GM12878 (cell line): ENCODE data around the gene TRPT1. TPM values are rescaled to one million over a fixed set of nuclear protein-coding genes. Genes with fewer than 3 reads are reported as not detected.

ENCODE experiments used
- ATAC-seq: fragments of 200-7000 bp; cut with Tn5 transposase; 3 replicates; pipeline ENCODE4 v1.9.1; 2020; ENCODE audit warnings: mild to moderate bottlenecking, moderate library complexity
- BruUV-seq: library from RNA; stranded (reverse); fragments of 400-500 nt; replicated peaks from 2 replicates; lab custom pipeline; 2021; lab: Mats Ljungman, UMichigan
- CTCF ChIA-PET: fragments of 300-600 bp; sonication (Branson Sonifier 250); formaldehyde crosslinking; extraction: SDS; loops from one replicate; lab custom pipeline; 2021; ENCODE audit warnings: inconsistent platforms; lab: Yijun Ruan, JAX
- POLR2A ChIA-PET: fragments of 350-600 bp; formaldehyde crosslinking; extraction: SDS; loops from one replicate; lab custom pipeline; 2021; ENCODE audit warnings: inconsistent platforms; lab: Charles Lee
- RAD21 ChIA-PET: fragments of 300-600 bp; sonication (Branson Sonifier 250); formaldehyde crosslinking; loops from one replicate; lab custom pipeline; 2023; ENCODE audit warnings: antibody characterized with exemption; ENCODE audit not compliant: unreplicated experiment; lab: Charles Lee
- SMC1A ChIA-PET: fragments of 300-600 bp; sonication (Branson Sonifier 250); formaldehyde crosslinking; loops from one replicate; lab custom pipeline; 2023; ENCODE audit not compliant: unreplicated experiment, uncharacterized antibody; lab: Charles Lee
- DNase-seq: peaks from one replicate; pipeline ENCODE4 v3.0.0-alpha.2; 2011; ENCODE audit warnings: low read depth, low spot score
- FAIRE-seq: peaks from 3 replicates; lab custom pipeline; 2011; peaks lifted over from hg19 to GRCh38; lab: Jason Lieb, UNC
- H2AFZ ChIP-seq: 2 replicates; pipeline ENCODE4 v1.6.0; 2011; ENCODE audit warnings: low read depth, low read length, control low read depth; ENCODE audit not compliant: control insufficient read depth
- H3K27ac ChIP-seq: 2 replicates; pipeline ENCODE4 v1.5.1; 2011; ENCODE audit warnings: control low read depth; ENCODE audit not compliant: control insufficient read depth, insufficient read depth
- H3K27me3 ChIP-seq, 2 experiments: replicated peaks in 1 of 2; 2 replicates each; pipeline versions ENCODE4 v1.6.0 to v1.6.1; 2011; ENCODE audit warnings: low read length in 1 of 2; ENCODE audit not compliant: control insufficient read depth in 2 of 2, insufficient read depth in 2 of 2
- H3K36me3 ChIP-seq, 2 experiments: 2 replicates each; pipeline ENCODE4 v1.5.1; 2011; ENCODE audit warnings: low read length in 1 of 2; ENCODE audit not compliant: control insufficient read depth in 2 of 2, insufficient read depth in 2 of 2
- H3K4me1 ChIP-seq: 2 replicates; pipeline ENCODE4 v1.6.1; 2011; ENCODE audit warnings: mild to moderate bottlenecking, low read length, moderate library complexity, mixed read lengths; ENCODE audit not compliant: control insufficient read depth, insufficient read depth
- H3K4me2 ChIP-seq: 2 replicates; pipeline ENCODE4 v1.6.0; 2011; ENCODE audit warnings: control low read depth; ENCODE audit not compliant: control insufficient read depth, insufficient read depth
- H3K4me3 ChIP-seq: fragments of 200-600 bp; sonication (generic); 2 replicates; pipeline ENCODE4 v1.5.1; 2016
- H3K79me2 ChIP-seq: 2 replicates; pipeline ENCODE4 v1.6.0; 2011; ENCODE audit warnings: low read length; ENCODE audit not compliant: control insufficient read depth, insufficient read depth
- H3K9ac ChIP-seq: 2 replicates; pipeline ENCODE4 v1.8.0; 2011; ENCODE audit warnings: low read length, control low read depth, mixed read lengths; ENCODE audit not compliant: control insufficient read depth, insufficient read depth
- H3K9me3 ChIP-seq: replicated peaks from 3 replicates; pipeline ENCODE4 v1.5.1; 2011; ENCODE audit warnings: mild to moderate bottlenecking, low read length; ENCODE audit not compliant: control insufficient read depth, insufficient read depth
- H4K20me1 ChIP-seq: 2 replicates; pipeline ENCODE4 v1.6.0; 2011; ENCODE audit not compliant: control insufficient read depth, insufficient read depth
- ASH2L ChIP-seq: fragments of 300-600, 200-600 bp; sonication (generic); IDR thresholded peaks from 2 replicates; pipeline ENCODE4 v1.6.1; 2017; ENCODE audit warnings: low read depth, mild to moderate bottlenecking, borderline replicate concordance
- BRCA1 ChIP-seq: IDR thresholded peaks from 2 replicates; pipeline ENCODE4 v1.6.1; 2011; ENCODE audit warnings: low read depth, low read length, improper control_type of control experiment
- FOXM1 ChIP-seq: IDR thresholded peaks from 2 replicates; pipeline ENCODE4 v1.6.1; 2012; ENCODE audit warnings: low read depth, mild to moderate bottlenecking, inconsistent platforms, low read length, moderate library complexity
- GATAD2B ChIP-seq: fragments of 450-650 bp; conservative IDR thresholded peaks from 2 replicates; pipeline ENCODE4 v1.6.1; 2017; ENCODE audit warnings: low read depth, mild to moderate bottlenecking, moderate library complexity
- HCFC1 ChIP-seq: fragments of 150-350 bp; IDR thresholded peaks from 2 replicates; pipeline ENCODE4 v1.6.1; 2014; ENCODE audit warnings: low read length
- PRDM15 ChIP-seq: fragments of 450-650 bp; formaldehyde crosslinking; IDR thresholded peaks from 2 replicates; pipeline ENCODE4 v1.4.0; 2020; ENCODE audit warnings: mild to moderate bottlenecking, moderate library complexity
- SMARCA5 ChIP-seq: fragments of 450-650 bp; IDR thresholded peaks from 2 replicates; pipeline ENCODE4 v1.6.1; 2017; ENCODE audit warnings: mild to moderate bottlenecking
- ZBED1 ChIP-seq: IDR thresholded peaks from 2 replicates; pipeline ENCODE4 v1.6.1; 2016; ENCODE audit warnings: borderline replicate concordance
- WGBS: methylation state at CpG from one replicate; pipeline ENCODE4 v1.1.6; 2016; ENCODE audit warnings: low lambda C conversion rate; ENCODE audit not compliant: insufficient replicate concordance, insufficient coverage; ENCODE audit errors: missing lambda C conversion rate; 5-methylcytosine and 5-hydroxymethylcytosine counted together
- in situ Hi-C: fragments of 300-500 bp; cut with MboI; formaldehyde crosslinking; loops from 9 replicates; pipeline ENCODE4 v1.14.3; 2018; ENCODE audit warnings: mixed read lengths
- intact Hi-C: fragments of 100-400 bp; cut with micrococcal nuclease; formaldehyde crosslinking; loops from one replicate; pipeline ENCODE4 v1.14.2; 2022; ENCODE audit not compliant: unreplicated experiment
- polyA plus RNA-seq, 11 experiments: library from polyadenylated mRNA; depleted of rRNA in 4 of 11; unstranded in 6 of 11; stranded (reverse) in 5 of 11; fragments of >200 nt; fragmentation: Nextera tagmentation in 4 of 11; fragmentation: Illumina TruSeq in 1 of 11; extraction: Ambion mirVana in 4 of 11; extraction: Trizol in 1 of 11; gene quantifications; 1 replicate in 1 of 11; 2 replicates in 10 of 11; pipeline versions ENCODE4 v1.2.1 to v1.2.3, GENCODE V29; 2011 to 2016; ENCODE audit warnings: inconsistent platforms in 2 of 11, missing spikeins in 2 of 11, low read depth in 1 of 11
- total RNA-seq, 4 experiments: library from RNA; depleted of rRNA in 3 of 4; stranded (reverse); fragments of >200 nt in 3 of 4; fragmentation: Illumina TruSeq in 1 of 4; extraction: Trizol in 1 of 4; gene quantifications; 2 replicates each; pipeline versions ENCODE4 v1.2.1 to v1.2.3, GENCODE V29; 2013 to 2021
- TF ChIP-seq, protein P1 (sequence below): IDR thresholded peaks from 2 replicates; pipeline ENCODE4 v1.6.1; 2011; ENCODE audit warnings: borderline replicate concordance, low read depth, mild to moderate bottlenecking, moderate library complexity, mixed read lengths, low read length; ENCODE audit not compliant: insufficient read depth; ENCODE audit errors: extremely low read length

The TRPT1 gene
- total and polyA plus RNA-seq, 10 of the 15 experiments (the other 5 are each of a cell fraction or from before 2014, with no cell fraction given), result 7.1 to 63.0 (median 31.4) TPM

DNA sequence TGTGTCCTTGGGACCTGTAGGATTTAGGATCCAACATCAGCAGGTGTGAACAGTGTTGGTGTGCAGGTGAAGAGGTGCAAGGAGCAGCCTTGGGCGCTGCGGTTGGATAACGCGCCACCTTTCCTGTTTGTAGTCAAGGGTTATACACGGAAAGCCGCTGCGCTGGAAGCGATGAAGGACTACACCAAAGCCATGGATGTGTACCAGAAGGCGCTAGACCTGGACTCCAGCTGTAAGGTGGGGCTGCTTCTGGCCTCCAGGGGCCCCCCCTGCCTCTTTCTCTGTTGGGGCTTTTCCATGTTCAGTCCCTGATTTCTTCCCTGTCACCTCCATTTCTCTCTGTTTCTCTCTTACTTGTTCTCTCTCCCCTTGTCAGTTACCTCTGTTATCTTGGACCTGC lies 23.0 kb downstream of the TRPT1 start:
- CTCF ChIA-PET, result interaction anchor here (8.0 to 9.7 kb wide), 2 partner anchors 42 to 100 kb away, joined by 66 to 238 read pairs; partner anchors contain the start of genes CATSPERZ, ESRRA and PPP1R14B
- Histone ChIP-seq H3K27ac (no peak overlapping the region), H3K4me3 (no peak overlapping the region), H3K27me3 (no peaks in the 10 kb centered on the region), H3K79me2 (peaks cover 26% of the 10 kb centered on the region), H3K9ac (no peak overlapping the region), H3K36me3 (peaks cover 31 to 32% of the 10 kb centered on the region in 2 experiments), H3K4me1 (peaks cover 22% of the 10 kb centered on the region), H3K4me2 (no peak overlapping the region), H2AFZ (no peak overlapping the region), H4K20me1 (no peaks in the 10 kb centered on the region)
- SMC1A ChIA-PET, result no interaction called here
- in situ Hi-C loops, result loop anchor here (5.0 kb wide), 1 partner anchor 99 kb away; the partner anchor contains the start of gene CATSPERZ
- no TSS peak for BruUV-seq
- no peak for ATAC-seq
- no peak for DNase-seq
- intact Hi-C loops, result no loop called here
- RAD21 ChIA-PET, result no interaction called here
- TF ChIP-seq, protein P1, sequence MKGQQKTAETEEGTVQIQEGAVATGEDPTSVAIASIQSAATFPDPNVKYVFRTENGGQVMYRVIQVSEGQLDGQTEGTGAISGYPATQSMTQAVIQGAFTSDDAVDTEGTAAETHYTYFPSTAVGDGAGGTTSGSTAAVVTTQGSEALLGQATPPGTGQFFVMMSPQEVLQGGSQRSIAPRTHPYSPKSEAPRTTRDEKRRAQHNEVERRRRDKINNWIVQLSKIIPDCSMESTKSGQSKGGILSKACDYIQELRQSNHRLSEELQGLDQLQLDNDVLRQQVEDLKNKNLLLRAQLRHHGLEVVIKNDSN, result no peak
- TF ChIP-seq ZBED1, result no peak
- TF ChIP-seq PRDM15 (CRISPR knock-in tag), result no peak
- TF ChIP-seq ASH2L, result no peak
- TF ChIP-seq HCFC1, result no peak
- no peak for TF ChIP-seq FOXM1
- no peak for TF ChIP-seq GATAD2B
- TF ChIP-seq BRCA1, result no peak
- no peak for TF ChIP-seq SMARCA5
- TF ChIP-seq, all 136 proteins: peak for 0
- POLR2A ChIA-PET, result interaction anchor here (5.8 kb wide), 1 partner anchor 100 kb away, joined by 70 read pairs; the partner anchor contains the start of genes CATSPERZ and ESRRA
- no peaks in the 10 kb centered on the region for H3K9me3 ChIP-seq
- WGBS, result 100% methylated on average over 9 of the region's 9 CpGs
- FAIRE-seq, result no peak
